K562 (cell line): ENCODE data around the gene ALG14. TPM values are rescaled to one million over a fixed set of nuclear protein-coding genes. Genes with fewer than 3 reads are reported as not detected.

Source experiments
- GMEB1 ChIP-seq: fragments of 250-450 bp; sonication (Bioruptor Pico); IDR thresholded peaks from 2 replicates; pipeline ENCODE4 v1.4.0; 2020; ENCODE audit warnings: mild to moderate bottlenecking
- MCM3 ChIP-seq: fragments of 450-650 bp; IDR thresholded peaks from 2 replicates; pipeline ENCODE4 v1.6.1; 2016
- MYC ChIP-seq, 2 experiments: fragments of 250-450 bp in 1 of 2; sonication (Bioruptor Pico) in 1 of 2; IDR thresholded peaks; 2 replicates each; pipeline versions ENCODE4 v1.5.1 to v1.6.1; 2012 to 2021; ENCODE audit warnings: low read depth in 2 of 2, borderline replicate concordance in 1 of 2, improper control_type of control experiment in 1 of 2, low read length in 1 of 2, mild to moderate bottlenecking in 1 of 2, moderate library complexity in 1 of 2
- MYNN ChIP-seq, 2 experiments: sonication (generic); formaldehyde crosslinking in 1 of 2; IDR thresholded peaks; 2 replicates each; pipeline versions ENCODE4 v1.5.0 to v1.6.1; 2016 to 2020; ENCODE audit warnings: antibody characterized with exemption in 1 of 2, missing genetic modification reagents in 1 of 2
- NR1H2 ChIP-seq: sonication (generic); formaldehyde crosslinking; IDR thresholded peaks from 2 replicates; pipeline ENCODE4 v1.4.0; 2020; ENCODE audit warnings: mild to moderate bottlenecking, missing genetic modification reagents
- SMARCB1 ChIP-seq: IDR thresholded peaks from 2 replicates; pipeline ENCODE4 v1.6.1; 2011; ENCODE audit warnings: improper control_type of control experiment, low read depth; ENCODE audit not compliant: insufficient read length
- SNAPC5 ChIP-seq: fragments of 250-450 bp; sonication (Bioruptor Pico); IDR thresholded peaks from 2 replicates; pipeline ENCODE4 v1.8.0; 2021; ENCODE audit warnings: moderate library complexity, mild to moderate bottlenecking, inconsistent platforms
- TAF7 ChIP-seq: fragments of 450-650 bp; IDR thresholded peaks from 2 replicates; pipeline ENCODE4 v1.6.1; 2016; ENCODE audit warnings: missing genetic modification characterization, missing compliant biosample characterization
- ZNF12 ChIP-seq: sonication (generic); formaldehyde crosslinking; IDR thresholded peaks from 2 replicates; pipeline ENCODE4 v1.4.0; 2020; ENCODE audit warnings: mild to moderate bottlenecking, missing genetic modification reagents
- ZNF133 ChIP-seq: fragments of 250-450 bp; sonication (Bioruptor Pico); IDR thresholded peaks from 2 replicates; pipeline ENCODE4 v1.4.0; 2020; ENCODE audit warnings: mild to moderate bottlenecking
- ZNF23 ChIP-seq: fragments of 250-450 bp; sonication (Bioruptor Pico); IDR thresholded peaks from 2 replicates; pipeline ENCODE4 v1.4.0; 2020; ENCODE audit warnings: mild to moderate bottlenecking
- ZNF609 ChIP-seq: sonication (generic); formaldehyde crosslinking; IDR thresholded peaks from 2 replicates; pipeline ENCODE4 v1.8.1; 2023; ENCODE audit warnings: missing genetic modification reagents, mild to moderate bottlenecking, borderline replicate concordance
- ZNF644 ChIP-seq: fragments of 200-800 bp; sonication (Bioruptor generic); IDR thresholded peaks from 2 replicates; pipeline ENCODE4 v1.6.1; 2016; ENCODE audit warnings: low read depth, missing genetic modification characterization, missing compliant biosample characterization
- polyA plus RNA-seq, 8 experiments: library from polyadenylated mRNA; depleted of rRNA in 4 of 8; stranded (reverse) in 5 of 8; unstranded in 3 of 8; fragments of >200 nt; fragmentation: Nextera tagmentation in 2 of 8; fragmentation: Illumina TruSeq in 1 of 8; extraction: Ambion mirVana in 2 of 8; extraction: Trizol in 1 of 8; gene quantifications; 2 replicates each; pipeline versions ENCODE4 v1.2.1 to v1.2.3, GENCODE V29; 2011 to 2014; ENCODE audit warnings: inconsistent platforms in 1 of 8, missing spikeins in 1 of 8
- total RNA-seq, 7 experiments: library from RNA; depleted of rRNA in 6 of 7; stranded (reverse); fragments of >200 nt in 6 of 7; fragmentation: Illumina TruSeq in 2 of 7; extraction: Trizol in 2 of 7; gene quantifications; 2 replicates each; pipeline versions ENCODE4 v1.2.1 to v1.2.3, GENCODE V29; 2011 to 2021; ENCODE audit warnings: low replicate concordance in 1 of 7
- TF ChIP-seq, protein P1 (sequence below): fragments of 250-450 bp; sonication (Bioruptor Pico); IDR thresholded peaks from 2 replicates; pipeline ENCODE4 v1.4.0; 2020; ENCODE audit warnings: borderline replicate concordance
- TF ChIP-seq, protein P2 (sequence below): fragments of 250-450 bp; sonication (Bioruptor Pico); IDR thresholded peaks from 2 replicates; pipeline ENCODE4 v1.6.1; 2021; ENCODE audit warnings: mild to moderate bottlenecking
- TF ChIP-seq, protein P3 (sequence below): fragments of 250-450 bp; sonication (Bioruptor Pico); IDR thresholded peaks from 2 replicates; pipeline ENCODE4 v1.8.0; 2021; ENCODE audit warnings: mild to moderate bottlenecking, moderate library complexity

Gene ALG14
- total and polyA plus RNA-seq, 9 of the 15 experiments (the other 6 are each of a cell fraction or from before 2014, with no cell fraction given) = 2.8 to 16.2 (median 4.9) TPM

- TF ChIP-seq, protein P1, sequence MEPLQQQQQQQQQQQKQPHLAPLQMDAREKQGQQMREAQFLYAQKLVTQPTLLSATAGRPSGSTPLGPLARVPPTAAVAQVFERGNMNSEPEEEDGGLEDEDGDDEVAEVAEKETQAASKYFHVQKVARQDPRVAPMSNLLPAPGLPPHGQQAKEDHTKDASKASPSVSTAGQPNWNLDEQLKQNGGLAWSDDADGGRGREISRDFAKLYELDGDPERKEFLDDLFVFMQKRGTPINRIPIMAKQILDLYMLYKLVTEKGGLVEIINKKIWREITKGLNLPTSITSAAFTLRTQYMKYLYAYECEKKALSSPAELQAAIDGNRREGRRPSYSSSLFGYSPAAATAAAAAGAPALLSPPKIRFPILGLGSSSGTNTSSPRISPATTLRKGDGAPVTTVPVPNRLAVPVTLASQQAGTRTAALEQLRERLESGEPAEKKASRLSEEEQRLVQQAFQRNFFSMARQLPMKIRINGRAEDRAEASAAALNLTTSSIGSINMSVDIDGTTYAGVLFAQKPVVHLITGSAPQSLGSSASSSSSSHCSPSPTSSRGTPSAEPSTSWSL (CRISPR knock-in tag) = no peak
- TF ChIP-seq ZNF12 (CRISPR knock-in tag) (no peak), GMEB1 (CRISPR knock-in tag) (no peak), SNAPC5 (CRISPR knock-in tag) (no peak), ZNF23 (CRISPR knock-in tag) (peak; percentile 9; the same call in 1 of the 2 replicates), MYC (IDR thresholded peaks at IDR 0.05; ENCODE audit: low read depth, low read length) (no peak), MYC (CRISPR knock-in tag; IDR thresholded peaks at IDR 0.05; ENCODE audit: borderline replicate concordance, low read depth) (no peak), SMARCB1 (no peak), ZNF644 (tag) (no peak), NR1H2 (CRISPR knock-in tag) (no peak), ZNF609 (no peak), TAF7 (tag) (0 out of 2 replicates have a peak, but pooled peaks have one; percentile 35), MCM3 (no peak), MYNN (IDR thresholded peaks at IDR 0.05) (no peak), MYNN (CRISPR knock-in tag; IDR thresholded peaks at IDR 0.05) (no peak), ZNF133 (CRISPR knock-in tag) (no peak)
- TF ChIP-seq, protein P2, sequence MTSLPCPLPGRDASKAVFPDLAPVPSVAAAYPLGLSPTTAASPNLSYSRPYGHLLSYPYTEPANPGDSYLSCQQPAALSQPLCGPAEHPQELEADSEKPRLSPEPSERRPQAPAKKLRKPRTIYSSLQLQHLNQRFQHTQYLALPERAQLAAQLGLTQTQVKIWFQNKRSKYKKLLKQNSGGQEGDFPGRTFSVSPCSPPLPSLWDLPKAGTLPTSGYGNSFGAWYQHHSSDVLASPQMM (CRISPR knock-in tag) = no peak
- TF ChIP-seq, protein P3, sequence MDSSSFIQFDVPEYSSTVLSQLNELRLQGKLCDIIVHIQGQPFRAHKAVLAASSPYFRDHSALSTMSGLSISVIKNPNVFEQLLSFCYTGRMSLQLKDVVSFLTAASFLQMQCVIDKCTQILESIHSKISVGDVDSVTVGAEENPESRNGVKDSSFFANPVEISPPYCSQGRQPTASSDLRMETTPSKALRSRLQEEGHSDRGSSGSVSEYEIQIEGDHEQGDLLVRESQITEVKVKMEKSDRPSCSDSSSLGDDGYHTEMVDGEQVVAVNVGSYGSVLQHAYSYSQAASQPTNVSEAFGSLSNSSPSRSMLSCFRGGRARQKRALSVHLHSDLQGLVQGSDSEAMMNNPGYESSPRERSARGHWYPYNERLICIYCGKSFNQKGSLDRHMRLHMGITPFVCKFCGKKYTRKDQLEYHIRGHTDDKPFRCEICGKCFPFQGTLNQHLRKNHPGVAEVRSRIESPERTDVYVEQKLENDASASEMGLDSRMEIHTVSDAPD (CRISPR knock-in tag) = no peak
Measured at GRCh38 chr1:95084317-95085176, 11.8 kb upstream of the ALG14 start (continued).
